Frontal cortex (tissue), 4 donors: Measurements from ENCODE around the gene LRRC27. TPM values are rescaled to one million over a fixed set of nuclear protein-coding genes. Genes with fewer than 3 reads are reported as not detected.
A peak's percentile ranks its signal among the peaks of the same experiment; 100 is the strongest.
"Not testable (repeated sequence)": the region's sequence is repeated elsewhere in the genome, so short reads cannot be mapped to it uniquely, and the experiment has no call there.

Experiments
- DNase-seq, 2 donors: peaks; one replicate each; pipeline ENCODE4 v3.0.0; 2012; ENCODE audit warnings: low spot score in 2 of 2
- FAIRE-seq: peaks from 2 replicates; lab custom pipeline; 2012; peaks lifted over from hg19 to GRCh38; lab: Jason Lieb, UNC
- total RNA-seq: library from RNA; depleted of rRNA; stranded (reverse); fragments of >200 nt; gene quantifications from one replicate; pipeline ENCODE4 v1.2.3, GENCODE V29; 2014
- donor health status: control.
- donor health status: control.
- donor health status: control.

The LRRC27 gene
- total RNA-seq, 1 donor from 2014 or later, result 20.0 TPM

DNA sequence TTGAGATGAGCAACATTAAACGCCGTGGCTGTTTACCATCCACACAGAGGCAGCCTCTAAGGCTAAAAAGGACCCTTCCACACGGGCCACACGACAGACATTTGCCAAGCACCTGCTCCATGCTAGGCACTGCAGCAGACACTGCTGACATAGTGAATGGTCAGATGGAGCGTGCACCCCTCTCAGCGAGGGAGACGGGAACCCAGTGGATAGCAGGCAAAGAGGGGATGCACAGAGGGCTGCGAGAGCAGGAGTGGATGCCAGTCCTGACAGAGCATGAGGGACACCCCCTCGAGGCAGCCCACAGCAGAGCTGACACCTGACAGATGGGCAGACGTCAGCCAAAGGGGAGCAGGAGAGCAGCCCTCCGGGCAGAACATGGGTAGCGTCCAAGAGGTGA lies 18.7 kb upstream of the LRRC27 start:
- DNase-seq (no peak), FAIRE-seq (no peak)

DNA sequence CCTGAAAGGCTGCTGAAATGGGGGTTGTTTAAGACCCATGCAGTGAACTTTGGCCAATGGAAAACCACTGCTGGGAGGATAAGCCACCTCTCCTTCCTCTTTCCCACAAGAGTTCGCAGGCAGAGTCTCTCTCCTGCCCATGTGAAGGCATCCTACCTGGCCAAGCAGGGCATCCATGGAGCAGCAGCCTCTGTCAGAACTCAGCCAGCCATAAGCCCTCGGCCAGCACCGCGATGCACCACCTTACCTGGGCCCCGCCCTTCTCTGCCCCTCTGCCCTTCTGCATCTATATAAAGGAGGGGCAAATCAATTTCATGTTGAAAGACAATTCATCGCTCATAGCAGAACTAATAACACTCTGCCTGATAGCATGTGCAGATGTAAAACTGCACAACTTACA lies 18.1 kb upstream of the LRRC27 start:
- no peak for DNase-seq
- no peak for FAIRE-seq

DNA sequence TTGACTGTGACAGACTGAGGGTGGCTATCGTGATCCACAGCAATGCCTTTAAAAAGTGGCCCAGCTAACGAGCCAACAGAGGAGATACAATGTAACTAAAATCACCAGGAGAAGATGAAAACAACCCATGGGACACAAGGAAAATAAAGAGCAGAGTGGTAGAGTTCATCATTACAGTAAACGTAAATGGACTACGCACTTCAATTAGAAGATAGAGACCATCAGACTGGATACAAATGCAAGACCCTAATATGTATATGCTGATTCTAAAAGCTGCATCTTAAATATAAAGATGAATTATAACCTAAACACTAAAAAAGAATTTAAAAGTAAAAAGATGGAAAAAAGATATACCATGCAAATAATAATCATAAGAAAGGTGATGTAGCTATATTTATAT lies 17.7 kb upstream of the LRRC27 start:
- FAIRE-seq, result no peak

DNA sequence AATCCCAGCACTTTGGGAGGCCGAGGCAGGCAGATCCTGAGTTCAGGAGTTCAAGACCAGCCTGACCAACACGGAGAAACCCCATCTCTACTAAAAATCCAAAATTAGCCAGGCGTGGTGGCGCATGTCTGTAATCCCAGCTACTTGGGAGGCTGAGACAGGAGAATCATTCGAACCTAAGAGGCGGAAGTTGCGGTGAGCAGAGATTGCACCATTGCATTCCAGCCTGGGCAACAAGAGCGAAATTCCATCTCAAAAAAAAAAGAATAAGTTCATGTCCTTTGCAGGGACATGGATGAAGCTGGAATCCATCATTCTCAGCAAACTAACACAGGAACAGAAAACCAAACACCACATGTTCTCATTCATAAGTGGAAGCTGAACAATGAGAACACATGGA lies 17.1 kb upstream of the LRRC27 start:
- FAIRE-seq, DNase-seq: not testable (repeated sequence)

More for the DNA sequence above, 17.7 kb upstream of the LRRC27 start:
- DNase-seq, result no peak

DNA sequence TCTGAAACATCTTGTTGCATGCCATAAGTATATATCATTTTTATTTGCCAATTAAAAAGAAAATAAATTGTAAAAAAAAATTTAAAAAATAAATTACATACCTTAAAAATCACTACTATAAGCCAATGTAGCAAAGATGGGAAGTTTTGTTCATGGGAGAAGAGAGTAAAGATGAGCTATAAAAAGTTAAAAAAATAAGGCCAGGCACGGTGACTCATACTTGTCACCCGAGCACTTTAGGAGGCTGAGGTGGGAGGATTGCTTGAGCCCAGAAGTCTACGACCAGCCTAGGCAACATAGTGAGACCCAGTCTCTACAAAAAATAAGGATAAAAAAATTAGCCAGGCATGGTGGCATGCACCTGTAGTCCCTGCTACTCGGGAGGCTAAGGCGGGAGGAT lies 15.9 kb upstream of the LRRC27 start:
- FAIRE-seq, result no peak
- no peak for DNase-seq

DNA sequence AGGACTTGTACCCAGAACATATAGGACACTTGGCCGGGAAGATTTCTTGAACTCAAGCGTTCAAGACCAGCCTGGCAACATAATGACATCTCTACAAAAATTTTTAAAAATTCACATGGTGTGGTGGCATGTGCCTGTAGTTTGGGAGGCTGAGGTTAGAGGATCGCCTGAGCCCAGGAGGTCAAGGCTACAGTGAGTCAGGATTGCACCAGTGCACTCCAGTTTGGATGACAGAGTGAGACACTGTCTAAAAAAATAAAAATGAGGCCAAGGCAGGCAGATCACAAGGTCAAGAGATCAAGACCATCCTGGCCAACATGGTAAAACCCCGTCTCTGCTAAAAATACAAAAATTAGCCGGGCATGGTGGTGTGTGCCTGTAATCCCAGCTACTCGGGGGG lies 14.5 kb upstream of the LRRC27 start:
- FAIRE-seq, DNase-seq: not testable (repeated sequence)

DNA sequence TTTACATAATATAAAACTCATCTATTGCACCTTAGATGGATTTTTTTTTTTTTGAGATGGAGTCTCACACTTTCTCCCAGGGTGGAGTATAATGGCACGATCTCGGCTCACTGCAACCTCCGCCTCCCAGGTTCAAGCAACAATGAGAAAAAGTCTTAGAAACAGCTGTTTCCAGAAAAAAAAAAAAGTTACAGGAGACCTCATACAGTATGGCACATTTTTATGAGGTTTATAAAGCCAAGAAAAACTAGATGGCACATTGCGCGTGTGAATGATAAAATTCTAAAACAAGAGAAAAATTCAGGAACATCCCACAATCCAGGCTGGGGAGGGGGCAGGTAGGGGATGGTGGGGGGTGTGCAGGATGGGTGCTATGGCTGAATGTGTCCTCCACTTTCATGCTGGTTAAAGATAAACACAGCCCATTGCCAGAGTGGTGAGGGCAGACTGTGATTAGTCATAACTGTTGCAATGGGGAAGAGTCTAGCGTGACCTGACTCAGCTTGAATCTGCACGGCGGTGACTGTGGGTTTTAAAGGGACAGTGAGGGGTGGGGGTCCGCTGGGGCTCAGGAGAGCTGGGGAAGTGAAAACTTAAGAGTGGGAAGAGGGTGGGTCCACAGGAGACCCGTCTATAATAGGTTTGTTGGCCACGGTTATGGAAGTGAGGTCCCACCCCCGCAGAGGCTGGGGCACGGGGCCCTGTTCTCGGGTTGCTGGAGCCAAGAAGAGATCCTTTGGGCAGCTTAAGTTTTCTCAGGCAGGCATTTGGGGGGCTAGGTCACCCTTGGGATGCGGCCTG lies 11.9 kb upstream of the LRRC27 start:
- DNase-seq (no peak), FAIRE-seq (no peak)

DNA sequence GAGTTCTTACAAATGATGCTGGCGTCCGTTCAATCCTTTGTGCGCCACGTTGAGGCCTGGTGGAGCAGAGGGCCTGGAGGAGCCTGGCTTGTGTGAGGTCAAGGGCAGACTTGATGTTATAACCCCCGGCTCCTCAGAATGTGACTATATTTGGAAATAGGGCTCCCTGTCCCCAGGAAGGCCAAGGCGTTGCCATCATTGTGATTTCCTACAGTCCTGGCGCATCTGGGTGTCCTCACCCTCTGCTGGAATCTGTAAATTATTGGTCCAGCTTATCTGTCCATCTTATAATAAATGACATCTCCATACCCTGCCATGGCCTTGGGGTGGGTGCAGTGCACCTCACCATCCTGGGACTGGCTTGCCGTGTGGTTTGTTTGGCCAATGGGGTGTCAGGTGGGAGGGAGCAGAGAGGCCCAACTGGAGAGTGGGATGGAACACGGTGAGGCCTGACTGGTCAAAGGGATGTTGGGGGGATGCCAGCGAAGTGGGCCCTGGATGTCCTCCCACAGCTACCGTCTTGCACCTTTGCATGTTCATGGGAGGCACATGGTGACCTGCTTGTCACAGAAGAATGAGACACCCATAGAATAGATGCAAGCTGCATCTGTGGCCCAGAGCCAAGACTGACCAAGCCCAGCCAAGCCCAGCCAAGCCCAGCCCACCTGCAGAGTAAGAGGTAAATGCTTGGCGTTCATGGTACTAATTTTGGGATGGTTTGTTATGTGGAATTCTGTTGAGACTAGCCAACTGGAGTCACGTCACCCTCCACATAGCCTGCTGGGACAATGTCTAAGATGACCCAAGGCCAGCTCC lies 11.1 kb upstream of the LRRC27 start:
- FAIRE-seq, result no peak
- no peak for DNase-seq

DNA sequence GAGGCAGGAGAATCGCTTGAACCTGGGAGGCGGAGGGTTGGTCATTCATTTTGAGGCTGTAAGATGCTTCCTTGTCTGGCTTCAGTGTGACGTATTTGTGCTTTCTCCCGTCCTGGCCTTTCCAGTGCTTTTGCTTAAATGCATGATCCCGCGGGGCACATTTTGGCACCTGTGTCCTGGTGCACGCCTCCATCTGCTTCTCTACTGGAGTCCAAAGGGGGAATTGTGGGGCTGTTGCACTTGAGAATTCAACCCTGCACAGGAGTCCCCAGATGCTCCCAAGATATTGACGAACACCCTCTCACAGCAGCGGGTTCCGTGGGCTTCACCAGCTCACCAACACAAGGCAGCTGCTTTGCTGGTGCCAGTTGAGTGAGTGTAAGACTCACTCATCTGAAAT lies 10.3 kb upstream of the LRRC27 start:
- no peak for DNase-seq
- no peak for FAIRE-seq

DNA sequence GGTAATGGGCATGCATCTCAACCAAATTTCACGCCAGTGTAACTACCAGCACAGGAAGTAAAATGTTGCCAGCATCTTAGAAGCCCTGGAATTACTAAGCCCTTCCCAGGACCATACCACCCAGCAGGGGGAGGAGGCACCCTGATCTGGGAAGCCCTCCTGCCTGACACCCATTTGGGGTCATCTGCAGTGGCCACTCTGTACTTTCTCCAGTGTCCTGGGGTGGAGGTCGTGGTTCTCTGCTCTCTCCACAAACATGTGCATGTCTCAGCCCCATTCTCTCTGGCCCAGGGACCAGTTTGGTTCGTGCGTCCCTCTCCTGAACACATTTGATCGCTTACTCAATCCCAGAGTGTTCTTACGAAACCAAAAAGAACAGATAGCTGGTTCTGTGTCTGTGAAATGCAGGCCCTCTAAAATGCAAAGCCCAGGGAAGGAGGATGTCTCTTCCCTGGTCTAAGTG lies 9.4 kb upstream of the LRRC27 start:
- FAIRE-seq, result no peak
- no peak for DNase-seq

DNA sequence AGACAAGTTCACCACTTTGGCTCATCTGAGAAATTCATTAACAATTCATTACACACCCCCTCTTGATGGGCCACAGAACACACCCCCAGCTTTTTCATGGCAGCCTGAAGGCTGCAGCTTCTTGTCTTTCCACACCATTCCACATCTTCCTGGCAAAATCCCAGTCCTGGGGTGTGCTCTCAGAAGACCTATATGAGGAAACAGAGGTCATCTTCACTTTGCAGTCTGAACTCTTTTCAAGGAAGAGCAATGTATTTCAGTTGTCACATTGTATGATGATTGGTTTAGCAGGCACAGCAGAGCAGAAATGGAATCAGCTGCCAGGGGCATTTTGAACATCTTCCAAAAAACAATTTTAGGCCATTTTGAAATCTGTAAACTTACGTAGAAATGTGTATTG lies 7.8 kb upstream of the LRRC27 start:
- DNase-seq (no peak), FAIRE-seq (no peak)

DNA sequence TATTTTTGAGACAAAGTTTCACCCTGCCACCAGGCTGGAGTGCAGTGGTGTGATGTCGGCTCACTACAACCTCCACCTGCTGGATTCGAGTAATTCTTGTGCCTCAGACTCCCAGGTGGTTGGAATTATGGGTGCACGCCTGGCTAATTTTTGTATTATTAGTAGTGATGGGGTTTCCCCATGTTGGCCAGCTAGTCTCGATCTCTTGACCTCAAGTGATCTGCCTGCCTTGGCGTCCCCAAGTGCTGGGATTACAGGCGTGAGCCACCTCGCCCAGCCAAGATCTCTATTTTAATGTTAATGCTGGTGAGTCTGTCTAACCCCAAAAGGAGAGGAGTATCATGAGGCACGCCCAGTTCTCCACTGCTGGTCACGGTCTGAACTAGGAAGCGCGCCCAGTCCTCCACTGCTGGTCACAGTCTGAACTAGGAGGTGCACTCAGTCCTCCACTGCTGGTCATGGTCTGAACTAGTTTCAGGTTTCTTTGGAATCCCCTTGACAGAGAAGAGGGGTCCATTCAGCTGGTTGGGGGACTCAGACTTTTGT lies 5.6 kb upstream of the LRRC27 start:
- FAIRE-seq (no peak), DNase-seq (no peak)

DNA sequence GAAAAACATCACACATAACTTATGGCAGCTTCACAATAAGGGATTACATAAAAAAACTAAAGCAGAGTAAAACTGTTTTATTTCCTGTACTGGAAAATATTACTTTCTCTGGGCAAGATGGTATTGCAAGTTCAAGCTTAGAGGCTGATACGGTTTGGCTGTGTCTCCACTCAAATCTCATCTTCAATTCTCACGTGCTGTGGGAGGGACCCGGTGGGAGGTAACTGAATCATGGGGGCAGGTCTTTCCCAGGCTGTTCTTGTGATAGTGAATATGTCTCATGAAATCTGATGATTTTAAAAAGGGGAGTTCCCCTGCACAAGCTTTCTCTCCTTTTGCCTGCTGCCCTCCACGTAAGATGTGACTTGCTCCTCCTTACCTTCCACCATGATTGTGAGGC lies 5.1 kb upstream of the LRRC27 start:
- DNase-seq (no peak), FAIRE-seq (no peak)

DNA sequence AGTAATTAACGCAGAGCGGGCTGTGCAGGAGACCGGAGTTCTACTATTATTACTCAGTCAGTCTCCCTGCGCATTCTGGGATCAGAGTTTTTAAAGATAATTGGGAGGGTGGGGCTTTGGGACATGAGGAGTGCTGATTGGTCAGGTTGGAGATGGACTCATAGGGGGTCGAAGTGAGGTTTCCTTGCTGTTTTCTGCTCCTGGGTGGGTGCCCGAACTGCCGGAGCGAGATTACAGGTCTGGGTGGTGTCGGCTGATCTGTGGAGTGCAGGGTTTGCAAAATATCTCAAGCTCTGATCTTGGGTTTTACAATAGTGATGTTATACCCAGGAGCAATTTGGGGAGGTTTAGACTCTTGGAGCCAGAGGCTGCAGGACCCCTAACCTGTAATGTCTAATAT lies 3.9 kb upstream of the LRRC27 start:
- FAIRE-seq (no peak), DNase-seq (no peak)

DNA sequence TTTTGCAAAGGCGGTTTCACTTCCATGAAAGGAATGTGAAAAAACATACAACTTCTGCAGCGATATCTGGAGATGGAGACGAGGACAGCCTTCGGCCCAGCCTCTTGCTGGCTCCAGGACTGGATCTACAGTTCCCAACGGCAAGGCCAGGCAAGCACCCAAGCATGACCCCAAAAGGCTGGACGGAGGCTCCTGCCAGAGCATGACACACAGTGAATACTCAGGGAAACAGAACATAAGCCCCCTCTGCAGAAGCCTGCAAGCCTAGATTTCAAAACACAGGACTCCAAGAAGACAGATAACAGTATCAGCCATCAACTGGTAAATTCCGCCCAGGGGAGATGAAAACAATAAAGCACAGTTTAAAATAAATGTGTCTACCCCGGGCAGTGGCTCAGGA lies 3.3 kb upstream of the LRRC27 start:
- no peak for FAIRE-seq

DNA sequence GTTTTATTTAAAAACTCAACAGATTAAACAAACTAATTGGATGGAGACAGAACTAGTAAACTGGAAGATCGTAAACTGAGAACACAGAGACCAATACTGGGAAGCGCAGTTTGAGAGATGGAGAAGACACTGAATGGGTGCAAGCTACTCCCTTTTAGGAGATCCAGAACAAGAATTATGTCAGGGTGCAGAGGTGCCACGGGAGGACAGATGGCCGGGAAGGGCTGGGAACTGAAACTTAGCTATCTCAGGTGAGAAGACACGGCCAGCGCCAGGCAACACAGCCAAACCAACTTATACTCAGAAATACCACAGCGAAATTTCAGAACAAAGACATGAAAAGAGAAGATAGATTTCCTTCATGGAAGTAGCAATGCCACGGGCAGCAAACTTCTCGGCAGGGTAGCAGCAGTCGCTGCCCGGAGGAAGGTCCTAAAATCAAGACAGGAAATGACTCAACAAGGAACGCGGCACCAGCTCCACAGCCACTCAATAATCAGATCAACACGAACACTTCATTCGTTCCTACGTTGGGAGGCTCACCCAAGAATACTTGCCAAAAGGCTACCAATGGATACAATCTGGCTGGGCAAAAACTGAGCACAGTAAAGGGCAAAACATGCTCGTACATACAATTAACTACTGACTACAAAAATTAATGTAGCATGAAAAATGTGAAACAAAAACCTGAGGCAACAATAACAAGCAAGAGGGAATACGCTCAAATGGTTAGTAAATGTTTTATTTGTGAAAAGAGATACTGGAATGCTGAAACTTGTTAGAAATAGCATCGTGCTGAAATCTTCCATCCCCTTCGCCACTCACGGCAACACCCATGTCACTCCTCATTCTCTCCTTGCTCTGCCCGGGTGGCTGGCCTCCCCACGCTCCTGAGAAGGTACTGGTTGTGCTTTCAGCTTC lies 2.2 kb upstream of the LRRC27 start:
- DNase-seq, result peak in 1 of 2 donors; percentile 10
- FAIRE-seq, result no peak

More for the DNA sequence above, 3.3 kb upstream of the LRRC27 start:
- no peak for DNase-seq

DNA sequence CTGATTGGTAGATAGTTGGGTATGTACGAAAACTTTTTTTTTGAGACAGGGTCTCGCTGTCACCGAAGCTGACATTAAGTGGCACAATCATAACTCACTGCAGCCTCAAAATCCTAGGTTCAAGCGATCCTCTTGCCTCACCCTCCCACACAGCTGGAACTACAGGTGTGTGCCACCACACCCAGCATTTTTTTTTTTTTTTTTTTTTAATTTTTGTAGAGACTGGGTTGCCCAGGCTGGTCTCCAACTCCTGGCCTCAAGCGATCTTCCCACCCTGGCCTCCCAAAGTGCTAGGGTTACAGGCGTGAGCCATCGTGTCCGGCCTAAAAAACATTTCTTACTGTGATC lies 1.5 kb upstream of the LRRC27 start:
- no peak for FAIRE-seq
- no peak for DNase-seq

DNA sequence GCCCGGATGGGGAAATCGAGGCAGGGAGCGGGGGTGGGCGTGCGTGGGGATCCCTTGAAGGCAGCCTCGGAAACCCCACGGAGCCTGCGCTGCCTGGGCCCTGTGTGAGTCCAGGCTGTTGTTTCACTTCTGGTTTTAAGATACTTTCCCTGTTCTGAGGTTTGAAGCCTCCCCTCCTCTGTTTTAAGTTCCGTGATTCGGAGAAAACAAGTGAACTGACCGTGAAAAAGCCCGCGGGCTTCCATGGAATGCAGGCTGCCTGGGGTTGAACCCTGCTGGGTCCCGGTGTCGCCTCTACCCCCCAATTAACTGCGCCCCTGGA lies 401 bp downstream of the LRRC27 start:
- no peak for DNase-seq

DNA sequence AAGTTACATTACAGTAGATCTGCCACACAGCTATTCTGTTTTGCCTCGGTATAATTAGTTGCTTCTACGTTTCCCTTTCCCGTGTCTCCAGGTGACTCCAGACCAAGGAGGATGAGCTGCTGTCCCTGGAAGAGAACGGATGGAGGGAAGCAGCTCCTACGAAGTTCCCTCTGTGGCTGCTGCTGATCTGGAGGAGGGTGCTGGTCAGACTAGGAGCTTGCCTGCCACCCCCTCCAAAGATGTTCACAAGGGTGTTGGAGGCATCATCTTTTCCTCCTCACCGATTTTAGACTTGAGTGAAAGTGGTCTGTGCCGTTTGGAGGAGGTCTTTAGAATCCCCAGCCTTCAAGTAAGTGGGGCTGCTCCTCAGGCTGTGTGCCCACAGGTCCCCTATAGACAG lies 1.4 kb downstream of the LRRC27 start:
- no peak for FAIRE-seq
- DNase-seq, result no peak

More for the DNA sequence above, 401 bp downstream of the LRRC27 start:
- no peak for FAIRE-seq

DNA sequence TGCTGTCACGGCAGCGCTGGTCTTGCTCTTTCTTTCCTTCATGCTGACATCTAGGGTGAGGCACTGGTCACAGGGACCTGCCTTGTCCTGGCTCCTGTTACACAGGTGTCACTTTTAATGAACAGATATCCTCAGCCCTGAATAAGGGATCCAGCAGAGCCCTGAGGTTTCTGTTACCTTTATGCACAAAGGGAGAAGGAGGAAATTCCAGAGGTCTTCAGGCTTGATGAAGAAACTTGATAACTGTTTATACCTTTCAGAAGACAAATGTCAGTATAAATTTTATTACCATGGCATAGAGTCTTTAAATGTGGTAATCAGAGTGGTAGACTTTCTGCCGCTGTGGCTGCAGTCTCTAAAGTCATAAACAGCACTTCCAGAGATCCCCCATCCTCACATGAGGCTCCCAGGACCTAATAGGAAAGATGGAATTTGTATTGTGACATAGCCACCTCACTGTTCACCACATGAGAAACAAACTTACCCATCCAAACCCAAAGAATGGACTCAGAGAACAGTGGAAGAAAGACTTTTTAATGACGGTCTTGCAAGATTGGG lies 2.7 kb downstream of the LRRC27 start:
- no peak for DNase-seq
- no peak for FAIRE-seq
